Measurements from ENCODE around the gene RGPD8. TPM values are rescaled to one million over a fixed set of nuclear protein-coding genes. Genes with fewer than 3 reads are reported as not detected.

The RGPD8 gene
- total and polyA plus RNA-seq, 2 of the 13 experiments (the other 11 are each of a cell fraction or from before 2014, with no cell fraction given) = 2.3 to 12.8 TPM

DNA sequence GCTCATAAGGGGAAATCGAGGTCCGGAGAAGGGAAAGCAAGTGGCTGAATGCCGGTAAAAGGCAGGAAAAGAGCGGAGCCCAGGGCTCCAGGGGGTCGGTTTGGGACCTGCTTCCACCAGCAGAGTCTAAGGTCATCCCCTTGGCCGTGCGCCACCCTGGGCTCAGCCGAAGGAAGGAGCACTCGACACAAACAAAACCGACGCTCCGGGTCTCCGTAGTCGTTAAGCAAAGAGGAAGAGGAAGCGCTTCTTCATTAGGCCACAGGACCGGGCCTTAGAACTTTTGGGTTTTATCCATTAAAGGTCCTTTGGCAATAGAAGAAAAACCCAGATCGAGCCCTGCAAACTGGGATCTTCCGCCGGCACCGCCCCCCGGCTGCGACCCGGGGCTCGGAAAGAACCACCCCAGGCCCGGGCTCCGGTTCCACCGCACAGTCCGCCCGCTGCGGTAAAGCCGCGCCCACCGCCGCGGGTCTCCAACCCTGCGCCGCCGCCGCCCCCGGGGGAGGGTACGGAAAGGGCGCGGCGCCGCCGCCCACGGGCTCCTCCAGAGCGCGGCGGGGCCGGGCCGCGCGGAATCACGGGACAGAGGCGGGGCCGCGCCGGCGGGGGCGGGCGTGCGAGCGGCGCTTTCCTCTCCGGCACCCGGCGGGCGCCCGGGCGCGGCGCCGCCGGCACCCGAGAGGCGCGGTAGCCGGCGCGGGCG is 48.2 kb upstream of the RGPD8 start, which contains the start of gene TTL (continued):
- TF ChIP-seq, protein P1, sequence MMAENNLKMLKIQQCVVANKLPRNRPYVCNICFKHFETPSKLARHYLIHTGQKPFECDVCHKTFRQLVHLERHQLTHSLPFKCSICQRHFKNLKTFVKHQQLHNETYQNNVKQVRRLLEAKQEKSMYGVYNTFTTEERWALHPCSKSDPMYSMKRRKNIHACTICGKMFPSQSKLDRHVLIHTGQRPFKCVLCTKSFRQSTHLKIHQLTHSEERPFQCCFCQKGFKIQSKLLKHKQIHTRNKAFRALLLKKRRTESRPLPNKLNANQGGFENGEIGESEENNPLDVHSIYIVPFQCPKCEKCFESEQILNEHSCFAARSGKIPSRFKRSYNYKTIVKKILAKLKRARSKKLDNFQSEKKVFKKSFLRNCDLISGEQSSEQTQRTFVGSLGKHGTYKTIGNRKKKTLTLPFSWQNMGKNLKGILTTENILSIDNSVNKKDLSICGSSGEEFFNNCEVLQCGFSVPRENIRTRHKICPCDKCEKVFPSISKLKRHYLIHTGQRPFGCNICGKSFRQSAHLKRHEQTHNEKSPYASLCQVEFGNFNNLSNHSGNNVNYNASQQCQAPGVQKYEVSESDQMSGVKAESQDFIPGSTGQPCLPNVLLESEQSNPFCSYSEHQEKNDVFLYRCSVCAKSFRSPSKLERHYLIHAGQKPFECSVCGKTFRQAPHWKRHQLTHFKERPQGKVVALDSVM (CRISPR knock-in tag; IDR thresholded peaks at IDR 0.05) = no peak
- TF ChIP-seq HOXA3 (CRISPR knock-in tag; IDR thresholded peaks at IDR 0.05) (0 out of 2 replicates have a peak, but pooled peaks have one; percentile 10), ZNF557 (CRISPR knock-in tag; IDR thresholded peaks at IDR 0.05) (0 out of 2 replicates have a peak, but pooled peaks have one; percentile 2), ZNF264 (CRISPR knock-in tag; IDR thresholded peaks at IDR 0.05) (no peak), SYNCRIP (IDR thresholded peaks at IDR 0.05; ENCODE audit: insufficient read depth, low read depth, low read length) (no peak), SIN3A (IDR thresholded peaks at IDR 0.05; ENCODE audit: borderline replicate concordance, low read depth, low read length) (peak; percentile 80; the same call in 1 of the 2 replicates), CEBPG (CRISPR knock-in tag; IDR thresholded peaks at IDR 0.05) (no peak), HDAC1 (CRISPR knock-in tag; IDR thresholded peaks at IDR 0.05) (peak; percentile 33; the same call in 1 of the 2 replicates), ADNP (CRISPR knock-in tag; IDR thresholded peaks at IDR 0.05) (no peak), SP2 (CRISPR knock-in tag; IDR thresholded peaks at IDR 0.05) (peak; percentile 35; the same call in 1 of the 2 replicates), AGO2 (optimal IDR thresholded peaks at IDR 0.05; ENCODE audit: low read depth, low read length) (no peak), ZNF747 (CRISPR knock-in tag; IDR thresholded peaks at IDR 0.05; ENCODE audit: borderline replicate concordance) (peak; percentile 76; the same call in 1 of the 2 replicates), MTF1 (CRISPR knock-in tag; IDR thresholded peaks at IDR 0.05) (0 out of 2 replicates have a peak, but pooled peaks have one; percentile 48), ZNF772 (CRISPR knock-in tag; IDR thresholded peaks at IDR 0.05) (peak; percentile 90; the same call in 1 of the 2 replicates), GMEB2 (CRISPR knock-in tag; IDR thresholded peaks at IDR 0.05; ENCODE audit: low read depth) (no peak), NR2C2 (CRISPR knock-in tag; IDR thresholded peaks at IDR 0.05; ENCODE audit: borderline replicate concordance) (peak; percentile 17; the same call in 1 of the 2 replicates), SP5 (CRISPR knock-in tag; IDR thresholded peaks at IDR 0.05; ENCODE audit: borderline replicate concordance, low read depth) (no peak)
- TF ChIP-seq, protein P2, sequence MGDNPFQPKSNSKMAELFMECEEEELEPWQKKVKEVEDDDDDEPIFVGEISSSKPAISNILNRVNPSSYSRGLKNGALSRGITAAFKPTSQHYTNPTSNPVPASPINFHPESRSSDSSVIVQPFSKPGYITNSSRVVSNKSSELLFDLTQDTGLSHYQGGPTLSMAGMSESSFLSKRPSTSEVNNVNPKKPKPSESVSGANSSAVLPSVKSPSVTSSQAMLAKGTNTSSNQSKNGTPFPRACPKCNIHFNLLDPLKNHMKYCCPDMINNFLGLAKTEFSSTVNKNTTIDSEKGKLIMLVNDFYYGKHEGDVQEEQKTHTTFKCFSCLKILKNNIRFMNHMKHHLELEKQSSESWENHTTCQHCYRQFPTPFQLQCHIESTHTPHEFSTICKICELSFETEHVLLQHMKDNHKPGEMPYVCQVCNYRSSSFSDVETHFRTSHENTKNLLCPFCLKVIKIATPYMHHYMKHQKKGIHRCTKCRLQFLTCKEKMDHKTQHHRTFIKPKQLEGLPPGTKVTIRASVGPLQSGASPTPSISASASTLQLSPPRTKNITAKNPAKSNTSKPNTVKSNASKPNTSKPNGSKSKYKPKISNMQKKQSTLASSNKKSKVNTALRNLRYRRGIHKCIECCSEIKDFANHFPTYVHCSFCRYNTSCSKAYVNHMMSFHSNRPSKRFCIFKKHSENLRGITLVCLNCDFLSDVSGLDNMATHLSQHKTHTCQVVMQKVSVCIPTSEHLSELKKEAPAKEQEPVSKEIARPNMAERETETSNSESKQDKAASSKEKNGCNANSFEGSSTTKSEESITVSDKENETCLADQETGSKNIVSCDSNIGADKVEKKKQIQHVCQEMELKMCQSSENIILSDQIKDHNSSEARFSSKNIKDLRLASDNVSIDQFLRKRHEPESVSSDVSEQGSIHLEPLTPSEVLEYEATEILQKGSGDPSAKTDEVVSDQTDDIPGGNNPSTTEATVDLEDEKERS (CRISPR knock-in tag; IDR thresholded peaks at IDR 0.05) = no peak
- TF ChIP-seq, protein P3, sequence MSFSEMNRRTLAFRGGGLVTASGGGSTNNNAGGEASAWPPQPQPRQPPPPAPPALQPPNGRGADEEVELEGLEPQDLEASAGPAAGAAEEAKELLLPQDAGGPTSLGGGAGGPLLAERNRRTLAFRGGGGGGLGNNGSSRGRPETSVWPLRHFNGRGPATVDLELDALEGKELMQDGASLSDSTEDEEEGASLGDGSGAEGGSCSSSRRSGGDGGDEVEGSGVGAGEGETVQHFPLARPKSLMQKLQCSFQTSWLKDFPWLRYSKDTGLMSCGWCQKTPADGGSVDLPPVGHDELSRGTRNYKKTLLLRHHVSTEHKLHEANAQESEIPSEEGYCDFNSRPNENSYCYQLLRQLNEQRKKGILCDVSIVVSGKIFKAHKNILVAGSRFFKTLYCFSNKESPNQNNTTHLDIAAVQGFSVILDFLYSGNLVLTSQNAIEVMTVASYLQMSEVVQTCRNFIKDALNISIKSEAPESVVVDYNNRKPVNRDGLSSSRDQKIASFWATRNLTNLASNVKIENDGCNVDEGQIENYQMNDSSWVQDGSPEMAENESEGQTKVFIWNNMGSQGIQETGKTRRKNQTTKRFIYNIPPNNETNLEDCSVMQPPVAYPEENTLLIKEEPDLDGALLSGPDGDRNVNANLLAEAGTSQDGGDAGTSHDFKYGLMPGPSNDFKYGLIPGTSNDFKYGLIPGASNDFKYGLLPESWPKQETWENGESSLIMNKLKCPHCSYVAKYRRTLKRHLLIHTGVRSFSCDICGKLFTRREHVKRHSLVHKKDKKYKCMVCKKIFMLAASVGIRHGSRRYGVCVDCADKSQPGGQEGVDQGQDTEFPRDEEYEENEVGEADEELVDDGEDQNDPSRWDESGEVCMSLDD (CRISPR knock-in tag; IDR thresholded peaks at IDR 0.05; ENCODE audit: borderline replicate concordance) = no peak

Data from HepG2 (cell line).